Mesothelial cell of epicardium (in vitro differentiated cells): ENCODE results near the gene GABRB1. TPM values are rescaled to one million over a fixed set of nuclear protein-coding genes. Genes with fewer than 3 reads are reported as not detected.

Experiments
- DNase-seq, 2 experiments: peaks; one replicate each; pipeline ENCODE4 v3.0.0; 2021; ENCODE audit warnings: low spot score in 2 of 2; ENCODE audit not compliant: unreplicated experiment in 2 of 2
- H3K27ac Mint-ChIP-seq: 2 replicates; pipeline ENCODE4 v1.8.0; 2021; ENCODE audit warnings: mixed read lengths
- H3K27me3 Mint-ChIP-seq: 2 replicates; pipeline ENCODE4 v1.8.0; 2021; ENCODE audit warnings: low read depth, mixed read lengths
- H3K36me3 Mint-ChIP-seq: 2 replicates; pipeline ENCODE4 v1.8.0; 2021; ENCODE audit warnings: mixed read lengths
- H3K4me1 Mint-ChIP-seq: 2 replicates; pipeline ENCODE4 v1.8.0; 2021; ENCODE audit warnings: mixed read lengths
- H3K4me3 Mint-ChIP-seq: 2 replicates; pipeline ENCODE4 v1.8.0; 2021; ENCODE audit warnings: mild to moderate bottlenecking, moderate library complexity, mixed read lengths
- H3K9me3 Mint-ChIP-seq: 2 replicates; pipeline ENCODE4 v1.8.0; 2021; ENCODE audit warnings: mixed read lengths
- total RNA-seq: library from RNA; stranded (reverse); gene quantifications from 3 replicates; pipeline ENCODE4 v1.2.1, GENCODE V29; 2021
- TF ChIP-seq, protein P1 (sequence below): fragments of 200-600 bp; sonication (generic); IDR thresholded peaks from one replicate; pipeline ENCODE4 v1.5.0; 2021; ENCODE audit warnings: antibody characterized with exemption; ENCODE audit not compliant: unreplicated experiment

The GABRB1 gene
- total RNA-seq, 1 donor from 2014 or later: not detected

DNA sequence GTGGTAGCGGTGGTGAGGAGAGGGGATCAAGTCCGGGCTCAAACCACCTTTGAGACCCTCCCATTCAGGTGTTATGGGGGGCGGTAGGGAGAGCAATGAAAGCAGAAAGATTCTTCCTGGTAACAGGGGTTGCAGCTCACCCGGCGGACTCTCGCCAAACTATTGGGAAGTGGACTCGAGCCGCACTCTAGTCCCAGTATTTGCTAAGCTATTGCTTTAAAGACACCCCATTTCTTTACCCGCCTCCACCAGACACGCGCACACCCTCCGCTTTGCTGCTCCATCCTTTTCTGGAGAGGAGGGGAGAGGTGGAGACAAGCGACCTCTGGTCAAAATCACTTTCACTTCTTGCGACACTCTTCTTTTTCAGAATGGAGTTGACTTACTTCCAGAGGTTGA is 37.4 kb upstream of the GABRB1 start:
- TF ChIP-seq, protein P1, sequence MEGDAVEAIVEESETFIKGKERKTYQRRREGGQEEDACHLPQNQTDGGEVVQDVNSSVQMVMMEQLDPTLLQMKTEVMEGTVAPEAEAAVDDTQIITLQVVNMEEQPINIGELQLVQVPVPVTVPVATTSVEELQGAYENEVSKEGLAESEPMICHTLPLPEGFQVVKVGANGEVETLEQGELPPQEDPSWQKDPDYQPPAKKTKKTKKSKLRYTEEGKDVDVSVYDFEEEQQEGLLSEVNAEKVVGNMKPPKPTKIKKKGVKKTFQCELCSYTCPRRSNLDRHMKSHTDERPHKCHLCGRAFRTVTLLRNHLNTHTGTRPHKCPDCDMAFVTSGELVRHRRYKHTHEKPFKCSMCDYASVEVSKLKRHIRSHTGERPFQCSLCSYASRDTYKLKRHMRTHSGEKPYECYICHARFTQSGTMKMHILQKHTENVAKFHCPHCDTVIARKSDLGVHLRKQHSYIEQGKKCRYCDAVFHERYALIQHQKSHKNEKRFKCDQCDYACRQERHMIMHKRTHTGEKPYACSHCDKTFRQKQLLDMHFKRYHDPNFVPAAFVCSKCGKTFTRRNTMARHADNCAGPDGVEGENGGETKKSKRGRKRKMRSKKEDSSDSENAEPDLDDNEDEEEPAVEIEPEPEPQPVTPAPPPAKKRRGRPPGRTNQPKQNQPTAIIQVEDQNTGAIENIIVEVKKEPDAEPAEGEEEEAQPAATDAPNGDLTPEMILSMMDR: no peak
- no peak for DNase-seq
- peak overlapping the region; percentile 62 for H3K4me3 Mint-ChIP-seq

GRCh38 chr4:46999566-46999965 is 31.8 kb upstream of the GABRB1 start:
- Mint-ChIP-seq H3K36me3 (no peaks in the 10 kb centered on the region), H3K27ac (no peak overlapping the region), H3K27me3 (peaks cover 18% of the 10 kb centered on the region), H3K4me3 (no peak overlapping the region), H3K9me3 (no peaks in the 10 kb centered on the region), H3K4me1 (no peaks in the 10 kb centered on the region)
- TF ChIP-seq, protein P1: no peak
- no peak for DNase-seq

More for the DNA sequence above, 37.4 kb upstream of the GABRB1 start:
- Mint-ChIP-seq H3K36me3 (no peaks in the 10 kb centered on the region), H3K27ac (no peak overlapping the region), H3K9me3 (no peaks in the 10 kb centered on the region), H3K4me1 (peaks cover 20% of the 10 kb centered on the region), H3K27me3 (peaks cover 6% of the 10 kb centered on the region)

- Mint-ChIP-seq H3K9me3 (no peaks in the 10 kb centered on the region), H3K27me3 (peaks cover 18% of the 10 kb centered on the region), H3K36me3 (no peaks in the 10 kb centered on the region), H3K27ac (no peak overlapping the region), H3K4me1 (no peaks in the 10 kb centered on the region), H3K4me3 (no peak overlapping the region)
- TF ChIP-seq, protein P1: no peak
- DNase-seq: no peak
Observed at GRCh38 chr4:47000406-47000805, 31.0 kb upstream of the GABRB1 start.

DNA sequence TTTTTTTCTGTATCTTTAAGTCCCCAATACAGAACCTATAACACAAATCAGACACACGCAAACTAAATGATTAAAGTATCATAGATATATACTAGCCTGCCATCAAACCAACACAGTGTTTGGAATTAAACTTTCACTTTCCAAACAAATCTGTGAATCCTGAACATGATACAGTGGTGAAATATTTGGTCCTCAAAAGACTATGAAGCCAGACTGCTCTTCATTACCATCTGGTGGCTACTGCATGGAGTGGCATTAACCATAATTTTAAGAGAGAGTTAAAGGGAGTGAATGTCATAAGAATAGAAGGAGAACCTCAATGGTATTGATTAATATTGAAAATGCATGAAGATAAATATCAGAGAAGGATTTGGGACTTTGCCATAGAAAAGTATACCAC is 28.8 kb upstream of the GABRB1 start:
- H3K36me3 Mint-ChIP-seq: no peaks in the 10 kb centered on the region
- no peak for DNase-seq
- peaks cover 15% of the 10 kb centered on the region for H3K27me3 Mint-ChIP-seq
- TF ChIP-seq, protein P1: no peak
- H3K9me3 Mint-ChIP-seq: no peaks in the 10 kb centered on the region
- H3K4me1 Mint-ChIP-seq: no peaks in the 10 kb centered on the region
- H3K4me3 Mint-ChIP-seq: no peak overlapping the region
- no peak overlapping the region for H3K27ac Mint-ChIP-seq

GRCh38 chr4:47010347-47010911 is 20.9 kb upstream of the GABRB1 start:
- Mint-ChIP-seq H3K4me1 (no peaks in the 10 kb centered on the region), H3K27ac (no peak overlapping the region), H3K27me3 (no peaks in the 10 kb centered on the region), H3K9me3 (peaks cover 4% of the 10 kb centered on the region), H3K4me3 (no peak overlapping the region), H3K36me3 (no peaks in the 10 kb centered on the region)
- TF ChIP-seq, protein P1: no peak
- DNase-seq: no peak
